Urinary bladder (tissue), 4 donors: ENCODE measurements around the gene RHOH. TPM values are rescaled to one million over a fixed set of nuclear protein-coding genes. Genes with fewer than 3 reads are reported as not detected.
A peak's percentile ranks its signal among the peaks of the same experiment; 100 is the strongest.
"Not testable (repeated sequence)": the region's sequence is repeated elsewhere in the genome, so short reads cannot be mapped to it uniquely, and the experiment has no call there.

Source experiments
- DNase-seq: peaks from one replicate; pipeline ENCODE4 v3.0.0-alpha.2; 2015; ENCODE audit errors: extremely low spot score
- H3K27ac ChIP-seq: one replicate; pipeline ENCODE4 v1.5.1; 2013; ENCODE audit warnings: low read depth, mild to moderate bottlenecking, moderate library complexity
- H3K36me3 ChIP-seq: one replicate; pipeline ENCODE4 v1.6.1; 2013; ENCODE audit warnings: mild to moderate bottlenecking, moderate library complexity; ENCODE audit not compliant: insufficient read depth
- H3K4me1 ChIP-seq: one replicate; pipeline ENCODE4 v1.6.1; 2013; ENCODE audit warnings: mild to moderate bottlenecking, moderate library complexity; ENCODE audit not compliant: insufficient read depth
- H3K4me3 ChIP-seq: one replicate; pipeline ENCODE4 v1.5.1; 2013; ENCODE audit warnings: low read depth, low read length
- WGBS: extraction: QIAGEN DNeasy Blood & Tissue Kit; methylation state at CpG from one replicate; pipeline ENCODE4 v1.1.7; 2013; 5-methylcytosine and 5-hydroxymethylcytosine counted together
- polyA plus RNA-seq: library from polyadenylated mRNA; stranded (reverse); fragments of 200-250 nt; gene quantifications from one replicate; pipeline ENCODE4 v1.2.3, GENCODE V29; 2013
- total RNA-seq: library from RNA; depleted of rRNA; stranded (reverse); fragments of >200 nt; gene quantifications from one replicate; pipeline ENCODE4 v1.2.3, GENCODE V29; 2014
- donor health status: healthy with polysubstance abuse.
- donor health status: healthy.

RHOH gene, protein sequence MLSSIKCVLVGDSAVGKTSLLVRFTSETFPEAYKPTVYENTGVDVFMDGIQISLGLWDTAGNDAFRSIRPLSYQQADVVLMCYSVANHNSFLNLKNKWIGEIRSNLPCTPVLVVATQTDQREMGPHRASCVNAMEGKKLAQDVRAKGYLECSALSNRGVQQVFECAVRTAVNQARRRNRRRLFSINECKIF
- total RNA-seq (1.6 TPM), polyA plus RNA-seq (3.2 TPM)

GRCh38 chr4:40196724-40197281 lies at the start of gene RHOH:
RHOH (plus strand) TSS chr4:40197031; CDS start chr4:40243387, 46,356 bp downstream.
- Histone ChIP-seq H3K4me1 (no peaks in the 10 kb centered on the region), H3K27ac (no peak within 1 kb of the TSS), H3K4me3 (peak within 1 kb of the TSS; percentile 10), H3K36me3 (no peaks in the 10 kb centered on the region)
- 62% methylated on average over 14 of the region's 14 CpGs for WGBS
- DNase-seq, result no peak

- not testable (repeated sequence) for DNase-seq, H3K4me1 ChIP-seq, H3K4me3 ChIP-seq, H3K36me3 ChIP-seq, H3K27ac ChIP-seq
- WGBS, result 94% methylated on average over 31 of the region's 31 CpGs
These were observed 49.3 kb upstream of the RHOH start for GRCh38 chr4:40147490-40147889.

- no peaks in the 10 kb centered on the region for H3K4me1 ChIP-seq
- 94% methylated on average over 3 of the region's 3 CpGs for WGBS
- H3K4me3 ChIP-seq, result no peak overlapping the region
- DNase-seq, result no peak
- no peaks in the 10 kb centered on the region for H3K36me3 ChIP-seq
- no peak overlapping the region for H3K27ac ChIP-seq
These were observed 46.9 kb upstream of the RHOH start for GRCh38 chr4:40149960-40150385.

DNA sequence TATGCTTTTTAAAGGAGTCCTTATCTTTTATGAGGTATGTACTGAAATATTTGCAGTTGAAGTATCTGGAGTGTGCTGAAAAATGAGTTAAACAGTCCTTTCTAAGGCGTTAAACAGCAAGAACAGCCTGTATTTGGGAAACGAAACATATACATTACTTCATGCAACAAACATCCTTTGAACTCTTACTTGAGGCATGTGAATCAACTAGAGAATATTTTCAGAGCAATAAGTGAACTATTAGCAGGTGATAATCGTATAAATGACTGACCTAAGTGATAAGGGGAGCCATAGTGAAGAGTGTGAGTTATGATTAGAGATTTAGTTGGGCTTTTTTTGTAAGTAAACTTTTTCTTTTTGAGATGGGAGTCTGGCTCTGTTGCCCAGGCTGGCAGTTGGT lies 45.9 kb upstream of the RHOH start:
- H3K36me3 ChIP-seq, result no peaks in the 10 kb centered on the region
- no peak overlapping the region for H3K27ac ChIP-seq
- 61% methylated on average over 3 of the region's 3 CpGs for WGBS
- no peak overlapping the region for H3K4me3 ChIP-seq
- no peak for DNase-seq
- no peaks in the 10 kb centered on the region for H3K4me1 ChIP-seq

GRCh38 chr4:40152637-40153036 lies 44.2 kb upstream of the RHOH start:
- no peaks in the 10 kb centered on the region for H3K36me3 ChIP-seq
- H3K27ac ChIP-seq, result no peak overlapping the region
- H3K4me3 ChIP-seq, result no peak overlapping the region
- DNase-seq, result no peak
- no peaks in the 10 kb centered on the region for H3K4me1 ChIP-seq
- WGBS, result 84% methylated on average over 4 of the region's 4 CpGs

DNA sequence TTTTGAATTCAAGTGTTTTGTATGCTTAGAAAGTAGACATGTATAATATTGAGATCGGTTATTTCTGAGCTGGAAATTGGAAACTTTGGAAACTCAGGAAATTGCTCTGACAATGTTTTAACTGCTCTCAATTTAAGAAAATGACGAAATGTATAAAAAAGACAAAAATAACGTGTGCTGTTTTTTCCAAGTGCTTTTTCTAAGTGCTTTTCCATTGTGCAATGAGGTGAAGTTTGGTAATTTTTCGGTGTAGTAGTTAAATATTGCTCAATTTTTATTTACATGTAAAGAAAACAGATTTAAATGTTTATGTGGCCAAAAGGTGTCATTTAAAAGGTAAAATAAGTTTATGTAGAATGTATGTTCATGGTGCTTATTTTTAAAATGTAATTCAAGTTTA lies 39.4 kb upstream of the RHOH start:
- WGBS, result 93% methylated on average over 4 of the region's 4 CpGs
- H3K36me3 ChIP-seq, result peaks cover 2% of the 10 kb centered on the region
- no peak overlapping the region for H3K4me3 ChIP-seq
- no peak overlapping the region for H3K27ac ChIP-seq
- no peak for DNase-seq
- H3K4me1 ChIP-seq, result no peaks in the 10 kb centered on the region

DNA sequence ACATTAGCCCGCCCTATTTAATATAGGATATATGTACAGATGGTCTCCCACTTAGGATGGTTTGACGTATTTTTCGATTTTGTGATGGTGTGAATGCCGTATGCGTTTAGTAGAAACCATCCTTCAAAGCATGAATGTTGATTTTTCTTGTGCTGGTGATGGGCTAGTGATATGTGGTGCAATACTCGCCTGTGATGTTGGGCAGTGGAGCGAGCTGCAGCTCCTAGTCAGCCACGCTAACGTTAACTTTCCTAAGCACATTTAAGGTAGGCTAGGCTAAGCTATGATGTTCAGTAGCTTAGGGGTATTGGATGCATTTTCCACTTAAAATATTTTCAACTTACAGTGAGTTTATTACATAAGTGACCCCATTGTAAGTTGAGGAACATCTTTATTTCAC lies 36.6 kb upstream of the RHOH start:
- H3K4me3 ChIP-seq, result no peak overlapping the region
- H3K36me3 ChIP-seq, result peaks cover 2% of the 10 kb centered on the region
- no peak overlapping the region for H3K27ac ChIP-seq
- no peaks in the 10 kb centered on the region for H3K4me1 ChIP-seq
- DNase-seq, result no peak
- 97% methylated on average over 9 of the region's 9 CpGs for WGBS

GRCh38 chr4:40164459-40164858 lies 32.4 kb upstream of the RHOH start:
- Histone ChIP-seq H3K4me1 (no peaks in the 10 kb centered on the region), H3K36me3 (peaks cover 2% of the 10 kb centered on the region), H3K27ac (no peak overlapping the region), H3K4me3 (no peak overlapping the region)
- no peak for DNase-seq
- 80% methylated on average over 3 of the region's 3 CpGs for WGBS

DNA sequence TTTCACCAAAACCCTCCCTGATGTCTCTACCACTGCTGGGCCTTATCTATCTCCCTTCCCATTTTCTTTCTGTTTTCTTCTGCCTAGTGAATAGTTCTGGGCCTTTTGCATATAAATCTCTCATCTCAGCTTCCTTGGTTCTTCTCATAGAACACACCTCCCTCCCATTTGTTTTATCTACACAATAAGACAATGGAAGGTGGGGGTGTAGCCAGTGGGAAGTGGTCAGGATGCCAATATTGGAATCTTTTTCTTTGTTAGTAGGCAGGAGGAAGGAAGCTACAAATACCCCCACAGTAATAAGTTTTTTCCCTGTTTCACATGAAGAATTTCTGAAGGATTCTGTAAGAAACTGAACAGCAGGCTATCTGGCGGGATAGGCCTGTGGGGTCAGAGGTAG lies 30.9 kb upstream of the RHOH start:
- 96% methylated on average over 1 of the region's 1 CpG for WGBS
- DNase-seq, result no peak
- no peak overlapping the region for H3K4me3 ChIP-seq
- H3K4me1 ChIP-seq, result no peaks in the 10 kb centered on the region
- no peak overlapping the region for H3K27ac ChIP-seq
- H3K36me3 ChIP-seq, result peaks cover 2% of the 10 kb centered on the region

DNA sequence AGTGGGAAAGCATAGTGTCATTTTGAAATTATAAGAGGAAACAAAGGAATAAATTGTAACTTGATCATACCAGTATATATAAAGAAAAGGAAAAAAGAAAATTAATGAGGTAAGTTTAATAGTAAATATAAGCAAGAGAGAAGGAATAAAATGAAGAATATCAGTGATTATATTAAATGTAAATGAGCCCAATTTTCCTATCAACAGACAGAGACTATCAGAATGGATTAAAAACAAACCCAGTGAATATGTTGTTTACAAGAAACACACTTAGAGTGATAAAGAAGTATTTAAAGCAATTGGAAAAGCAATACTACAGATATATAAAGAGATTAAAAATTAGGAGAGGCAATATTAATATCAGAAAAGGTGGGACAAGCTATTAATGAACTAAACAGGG lies 28.8 kb upstream of the RHOH start:
- DNase-seq, result no peak
- H3K36me3 ChIP-seq, result no peaks in the 10 kb centered on the region
- no peak overlapping the region for H3K4me3 ChIP-seq
- H3K4me1 ChIP-seq, result no peaks in the 10 kb centered on the region
- H3K27ac ChIP-seq, result no peak overlapping the region

- Histone ChIP-seq H3K4me3 (no peak overlapping the region), H3K27ac (no peak overlapping the region), H3K36me3 (no peaks in the 10 kb centered on the region), H3K4me1 (no peaks in the 10 kb centered on the region)
- no peak for DNase-seq
These were observed 26.2 kb upstream of the RHOH start for GRCh38 chr4:40170588-40170987.

- Histone ChIP-seq H3K4me1 (no peaks in the 10 kb centered on the region), H3K36me3 (peaks cover 1% of the 10 kb centered on the region), H3K27ac (no peak overlapping the region), H3K4me3 (no peak overlapping the region)
- DNase-seq, result no peak
- 37% methylated on average over 4 of the region's 4 CpGs for WGBS
These were observed 23.4 kb upstream of the RHOH start for GRCh38 chr4:40173470-40173875.

DNA sequence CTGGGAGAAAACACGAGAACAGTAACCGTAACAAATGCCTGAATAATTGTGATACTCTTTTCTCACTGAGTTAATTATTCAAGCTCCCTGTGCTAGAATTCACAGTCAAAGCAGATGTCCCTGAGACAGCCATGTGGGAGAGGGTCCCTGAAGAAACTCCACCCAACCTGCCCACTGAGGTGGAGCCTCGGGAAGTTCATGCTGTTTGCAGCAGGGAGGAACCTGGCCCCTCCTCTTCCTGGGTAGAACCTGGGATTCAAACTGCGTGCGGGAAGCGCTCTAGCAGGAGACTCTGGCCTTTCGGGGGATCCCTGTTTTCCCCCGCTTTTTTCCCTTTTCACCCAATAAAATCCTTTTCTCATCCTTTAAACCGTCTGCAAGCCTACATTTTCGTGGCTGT lies 20.2 kb upstream of the RHOH start:
- DNase-seq, result no peak
- no peak overlapping the region for H3K4me3 ChIP-seq
- no peak overlapping the region for H3K27ac ChIP-seq
- H3K36me3 ChIP-seq, result peaks cover 1% of the 10 kb centered on the region
- no peaks in the 10 kb centered on the region for H3K4me1 ChIP-seq
- 45% methylated on average over 10 of the region's 10 CpGs for WGBS

- WGBS, result 79% methylated on average over 2 of the region's 2 CpGs
- Histone ChIP-seq H3K27ac (no peak overlapping the region), H3K4me1 (no peaks in the 10 kb centered on the region), H3K4me3 (no peak overlapping the region), H3K36me3 (peaks cover 1% of the 10 kb centered on the region)
- no peak for DNase-seq
These were observed 19.2 kb upstream of the RHOH start for GRCh38 chr4:40177591-40177990.

- Histone ChIP-seq H3K4me1 (no peaks in the 10 kb centered on the region), H3K36me3 (peaks cover 1% of the 10 kb centered on the region), H3K27ac (no peak overlapping the region), H3K4me3 (no peak overlapping the region)
- WGBS, result 43% methylated on average over 5 of the region's 5 CpGs
- DNase-seq, result no peak
These were observed 18.2 kb upstream of the RHOH start for GRCh38 chr4:40178672-40179071.
